GM13976 (cell line): ENCODE results near the gene SENP6.

Experiments used
- DNase-seq: peaks from one replicate; pipeline ENCODE4 v3.0.0; 2012; ENCODE audit warnings: low spot score
- in situ Hi-C: fragments of 300-500 bp; cut with MboI; formaldehyde crosslinking; loops from one replicate; pipeline ENCODE4 v1.12.0; 2022; ENCODE audit warnings: low sequenced_read_pairs, mixed read lengths, inconsistent platforms; ENCODE audit not compliant: unreplicated experiment
- TF ChIP-seq, protein P1 (sequence below): IDR thresholded peaks from 2 replicates; pipeline ENCODE4 v1.5.1; 2012; ENCODE audit warnings: borderline replicate concordance, mild to moderate bottlenecking; ENCODE audit not compliant: insufficient read depth; ENCODE audit errors: extremely low read depth, missing control alignments, control extremely low read depth

The SENP6 gene

DNA sequence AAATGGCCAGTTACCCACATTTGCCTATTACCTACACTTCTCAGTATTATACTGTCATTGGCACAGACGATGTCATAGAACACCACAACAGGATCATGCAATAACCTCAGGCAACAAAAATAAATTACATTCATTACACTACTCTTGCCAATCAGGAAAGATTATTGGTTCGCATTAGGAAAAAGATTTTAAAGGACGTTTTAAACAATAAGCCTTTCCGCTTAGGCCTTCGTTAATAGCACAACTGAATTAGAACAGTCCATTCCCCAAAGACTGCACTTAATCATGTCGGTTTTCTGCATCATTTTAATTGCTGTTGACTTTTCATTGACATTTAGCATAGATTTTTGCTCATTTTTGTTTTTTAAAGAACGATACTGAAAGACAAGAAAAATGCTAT is 912 bp upstream of the SENP6 start:
- in situ Hi-C loops: no loop called here
- TF ChIP-seq, protein P1, sequence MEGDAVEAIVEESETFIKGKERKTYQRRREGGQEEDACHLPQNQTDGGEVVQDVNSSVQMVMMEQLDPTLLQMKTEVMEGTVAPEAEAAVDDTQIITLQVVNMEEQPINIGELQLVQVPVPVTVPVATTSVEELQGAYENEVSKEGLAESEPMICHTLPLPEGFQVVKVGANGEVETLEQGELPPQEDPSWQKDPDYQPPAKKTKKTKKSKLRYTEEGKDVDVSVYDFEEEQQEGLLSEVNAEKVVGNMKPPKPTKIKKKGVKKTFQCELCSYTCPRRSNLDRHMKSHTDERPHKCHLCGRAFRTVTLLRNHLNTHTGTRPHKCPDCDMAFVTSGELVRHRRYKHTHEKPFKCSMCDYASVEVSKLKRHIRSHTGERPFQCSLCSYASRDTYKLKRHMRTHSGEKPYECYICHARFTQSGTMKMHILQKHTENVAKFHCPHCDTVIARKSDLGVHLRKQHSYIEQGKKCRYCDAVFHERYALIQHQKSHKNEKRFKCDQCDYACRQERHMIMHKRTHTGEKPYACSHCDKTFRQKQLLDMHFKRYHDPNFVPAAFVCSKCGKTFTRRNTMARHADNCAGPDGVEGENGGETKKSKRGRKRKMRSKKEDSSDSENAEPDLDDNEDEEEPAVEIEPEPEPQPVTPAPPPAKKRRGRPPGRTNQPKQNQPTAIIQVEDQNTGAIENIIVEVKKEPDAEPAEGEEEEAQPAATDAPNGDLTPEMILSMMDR: no peak
- DNase-seq: no peak

DNA sequence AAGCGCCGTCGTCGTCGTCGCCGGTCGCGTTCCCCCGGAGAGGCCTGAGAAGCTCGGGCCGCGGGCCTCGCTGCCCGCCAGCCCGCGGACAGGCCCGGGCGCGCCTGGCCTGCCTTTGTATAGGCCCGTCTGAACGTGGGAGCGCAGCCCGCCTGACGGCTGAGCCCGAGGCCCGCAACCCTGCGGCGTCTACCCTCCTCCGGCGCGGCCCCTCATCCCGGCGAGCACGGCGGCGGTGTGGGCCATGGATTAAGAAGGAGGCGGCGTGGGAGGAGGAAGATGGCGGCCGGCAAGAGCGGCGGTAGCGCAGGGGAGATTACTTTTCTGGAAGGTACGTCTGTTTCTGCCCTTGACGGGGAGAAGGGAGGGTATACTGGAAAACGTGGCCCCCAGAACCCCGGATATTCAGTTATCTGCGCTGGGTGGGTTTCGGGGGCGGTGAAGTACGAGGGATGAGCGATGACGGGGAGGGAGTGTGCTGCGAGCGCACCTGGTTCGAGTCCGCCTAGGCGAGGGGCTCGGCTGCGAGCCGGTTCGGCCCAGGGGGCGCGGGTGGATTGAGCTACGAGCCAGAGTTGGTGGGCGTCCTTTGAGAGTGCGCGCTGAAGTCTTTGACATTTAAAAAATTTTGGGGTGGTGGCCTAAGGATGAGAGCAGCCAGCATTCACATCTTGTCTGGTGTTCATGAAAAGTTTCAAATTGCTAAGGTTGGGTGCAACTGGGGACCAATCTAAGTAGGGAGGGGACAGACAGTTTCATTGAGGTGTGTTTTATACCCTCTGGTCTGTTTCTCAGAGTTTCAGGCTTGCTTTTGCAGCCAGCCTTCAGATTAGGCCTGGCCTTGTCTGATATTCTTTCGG is 796 bp downstream of the SENP6 start:
- peak; percentile 59 for DNase-seq
- TF ChIP-seq, protein P1: no peak
- in situ Hi-C loops: no loop called here

GRCh38 chr6:75603106-75603420 is 1.4 kb downstream of the SENP6 start:
- in situ Hi-C loops: no loop called here
- TF ChIP-seq, protein P1: no peak
- DNase-seq: no peak

DNA sequence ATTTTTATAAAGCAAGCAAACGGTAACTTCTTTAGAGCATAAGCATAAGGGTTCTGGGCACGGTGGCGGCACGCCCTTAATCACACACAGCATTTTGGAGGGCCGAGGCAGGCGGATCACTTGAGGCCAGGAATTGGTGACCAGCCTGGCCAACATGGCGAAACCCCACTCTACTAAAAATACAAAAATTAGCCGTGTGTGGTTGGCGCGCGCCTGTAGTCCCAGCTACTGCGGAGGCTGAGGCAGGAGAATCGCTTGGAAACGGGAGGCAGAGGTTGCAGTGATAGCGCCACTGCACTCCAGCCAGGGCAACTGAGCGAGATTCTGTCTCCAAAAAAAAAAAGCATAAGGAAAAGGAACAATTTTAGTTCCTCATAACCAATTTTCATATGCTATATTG is 2.6 kb downstream of the SENP6 start:
- no peak for DNase-seq
- TF ChIP-seq, protein P1: no peak
- in situ Hi-C loops: no loop called here

DNA sequence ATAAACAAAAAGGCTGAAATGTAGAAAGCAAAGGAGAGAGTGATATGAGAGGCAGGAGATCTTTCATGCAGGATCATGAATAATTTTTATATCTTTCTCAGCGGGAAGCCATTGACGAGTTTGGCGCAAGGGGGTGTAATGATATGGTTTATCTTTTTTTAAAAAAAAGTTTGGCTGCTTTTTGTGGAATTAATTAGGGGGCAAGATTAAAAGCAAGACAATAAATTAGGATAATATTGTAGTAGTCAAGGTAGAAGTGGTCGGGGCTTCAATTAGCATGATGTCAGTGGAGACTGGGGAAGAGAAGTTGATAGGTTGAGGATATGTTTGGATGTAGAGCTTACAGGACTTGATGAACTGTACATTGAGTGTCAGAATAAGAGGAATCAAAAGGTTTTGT is 4.0 kb downstream of the SENP6 start:
- TF ChIP-seq, protein P1: no peak
- no peak for DNase-seq
- in situ Hi-C loops: no loop called here

- no peak for DNase-seq
- in situ Hi-C loops: no loop called here
- TF ChIP-seq, protein P1: no peak
These were observed 6.6 kb downstream of the SENP6 start for GRCh38 chr6:75608304-75608703.
